ENCODE data around the gene COL9A1.

Gene COL9A1

GRCh38 chr6:70281923-70282311 is 21.0 kb downstream of the COL9A1 start:
- DNase-seq = no peak
- H3K4me1 ChIP-seq (ENCODE audit: low read length) = no peaks in the 10 kb centered on the region
- H4K20me1 ChIP-seq (ENCODE audit: insufficient read depth, low read length) = no peaks in the 10 kb centered on the region
- no peaks in the 10 kb centered on the region for H3K36me3 ChIP-seq (replicated peaks; ENCODE audit: insufficient read depth, low read length)
- no peaks in the 10 kb centered on the region for H3K9me2 ChIP-seq (replicated peaks; ENCODE audit: insufficient read depth, low read length)
- H3K27me3 ChIP-seq (replicated peaks; ENCODE audit: insufficient read depth, low read length) = no peaks in the 10 kb centered on the region
- TF ChIP-seq EZH2 (optimal IDR thresholded peaks at IDR 0.05; ENCODE audit: low read depth, low read length) (no peak), CTCF (IDR thresholded peaks at IDR 0.05; ENCODE audit: low read length) (no peak), EZH2phosphoT487 (IDR thresholded peaks at IDR 0.05; ENCODE audit: low read length) (no peak)
- H3K4me2 ChIP-seq (ENCODE audit: low read depth, low read length) = no peak overlapping the region
- no peaks in the 10 kb centered on the region for H3K79me2 ChIP-seq (ENCODE audit: low read length)
- no peak overlapping the region for H3K9ac ChIP-seq (ENCODE audit: low read length)
- H3K27ac ChIP-seq (ENCODE audit: low read length) = no peak overlapping the region
- no peak overlapping the region for H3K4me3 ChIP-seq (ENCODE audit: low read length)
- no peaks in the 10 kb centered on the region for H3F3A ChIP-seq (ENCODE audit: insufficient read depth, low read length)
- H2AFZ ChIP-seq (ENCODE audit: low read length) = no peak overlapping the region
- H3K9me3 ChIP-seq (replicated peaks; ENCODE audit: insufficient read depth, low read length) = no peaks in the 10 kb centered on the region

- H3K9me3 ChIP-seq (replicated peaks; ENCODE audit: insufficient read depth, low read length) = no peaks in the 10 kb centered on the region
- no peaks in the 10 kb centered on the region for H3K36me3 ChIP-seq (replicated peaks; ENCODE audit: insufficient read depth, low read length)
- H3K27ac ChIP-seq (ENCODE audit: low read length) = no peak overlapping the region
- no peaks in the 10 kb centered on the region for H3F3A ChIP-seq (ENCODE audit: insufficient read depth, low read length)
- no peak overlapping the region for H3K4me2 ChIP-seq (ENCODE audit: low read depth, low read length)
- no peaks in the 10 kb centered on the region for H3K9me2 ChIP-seq (replicated peaks; ENCODE audit: insufficient read depth, low read length)
- no peaks in the 10 kb centered on the region for H3K79me2 ChIP-seq (ENCODE audit: low read length)
- DNase-seq = no peak
- no peaks in the 10 kb centered on the region for H3K27me3 ChIP-seq (replicated peaks; ENCODE audit: insufficient read depth, low read length)
- H3K4me1 ChIP-seq (ENCODE audit: low read length) = no peaks in the 10 kb centered on the region
- no peak for TF ChIP-seq EZH2 (optimal IDR thresholded peaks at IDR 0.05; ENCODE audit: low read depth, low read length)
- no peak for TF ChIP-seq CTCF (IDR thresholded peaks at IDR 0.05; ENCODE audit: low read length)
- no peak for TF ChIP-seq EZH2phosphoT487 (IDR thresholded peaks at IDR 0.05; ENCODE audit: low read length)
- H4K20me1 ChIP-seq (ENCODE audit: insufficient read depth, low read length) = no peaks in the 10 kb centered on the region
- H3K9ac ChIP-seq (ENCODE audit: low read length) = no peak overlapping the region
- H3K4me3 ChIP-seq (ENCODE audit: low read length) = no peak overlapping the region
- H2AFZ ChIP-seq (ENCODE audit: low read length) = no peak overlapping the region
These were observed 22.5 kb downstream of the COL9A1 start for GRCh38 chr6:70280400-70280853.

- H3F3A ChIP-seq (ENCODE audit: insufficient read depth, low read length) = no peaks in the 10 kb centered on the region
- H3K9ac ChIP-seq (ENCODE audit: low read length) = no peak overlapping the region
- no peaks in the 10 kb centered on the region for H3K36me3 ChIP-seq (replicated peaks; ENCODE audit: insufficient read depth, low read length)
- H3K79me2 ChIP-seq (ENCODE audit: low read length) = no peaks in the 10 kb centered on the region
- no peaks in the 10 kb centered on the region for H3K9me3 ChIP-seq (replicated peaks; ENCODE audit: insufficient read depth, low read length)
- DNase-seq = no peak
- no peak overlapping the region for H3K27ac ChIP-seq (ENCODE audit: low read length)
- no peaks in the 10 kb centered on the region for H3K9me2 ChIP-seq (replicated peaks; ENCODE audit: insufficient read depth, low read length)
- no peaks in the 10 kb centered on the region for H3K4me1 ChIP-seq (ENCODE audit: low read length)
- TF ChIP-seq EZH2phosphoT487 (IDR thresholded peaks at IDR 0.05; ENCODE audit: low read length) (no peak), EZH2 (optimal IDR thresholded peaks at IDR 0.05; ENCODE audit: low read depth, low read length) (no peak), CTCF (IDR thresholded peaks at IDR 0.05; ENCODE audit: low read length) (no peak)
- no peak overlapping the region for H3K4me3 ChIP-seq (ENCODE audit: low read length)
- H2AFZ ChIP-seq (ENCODE audit: low read length) = no peak overlapping the region
- H4K20me1 ChIP-seq (ENCODE audit: insufficient read depth, low read length) = no peaks in the 10 kb centered on the region
- H3K4me2 ChIP-seq (ENCODE audit: low read depth, low read length) = no peak overlapping the region
- no peaks in the 10 kb centered on the region for H3K27me3 ChIP-seq (replicated peaks; ENCODE audit: insufficient read depth, low read length)
These were observed 25.4 kb downstream of the COL9A1 start for GRCh38 chr6:70277470-70277869.
